ENCODE data around the gene TMEM200B.
A peak's percentile ranks its signal among the peaks of the same experiment; 100 is the strongest.

Gene TMEM200B

DNA sequence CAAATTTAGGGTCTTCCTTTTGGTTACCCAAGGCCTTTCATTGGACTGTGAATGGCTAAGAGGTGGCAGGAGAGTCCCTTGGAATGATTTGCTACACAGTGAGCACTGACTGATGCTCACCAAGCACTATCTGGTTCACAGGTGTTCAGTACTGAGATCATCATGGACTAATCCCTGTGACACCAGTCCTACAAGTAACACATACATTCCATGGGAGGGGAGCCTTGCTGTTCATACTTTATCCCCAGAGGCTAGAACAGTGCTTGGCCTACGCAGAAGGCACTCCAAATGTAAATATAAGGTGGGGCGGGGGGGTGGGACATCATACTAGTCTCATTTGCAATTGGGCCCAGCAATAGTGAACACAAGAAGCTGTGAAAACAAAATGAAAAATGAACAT lies 20.5 kb upstream of the TMEM200B start:
- H3K36me3 ChIP-seq (ENCODE audit: control insufficient read depth in 2 of 2, insufficient read depth in 1 of 2, low read length in 2 of 2) = peaks cover 38 to 46% of the 10 kb centered on the region in 2 experiments
- POLR2A ChIA-PET = interaction anchor here (0.6 to 0.7 kb wide), 2 partner anchors 22 to 161 kb away, joined by 3 to 5 read pairs; no protein-coding TSS in a partner anchor
- no peak overlapping the region for H3K27ac ChIP-seq (ENCODE audit: extremely low read depth, low read depth, low read length)
- no peak overlapping the region for H3K4me3 ChIP-seq (ENCODE audit: low read depth, low read length)
- no peaks in the 10 kb centered on the region for H3K9me3 ChIP-seq (ENCODE audit: control insufficient read depth, insufficient read depth, low read depth, low read length)
- no peak for TF ChIP-seq ZNF292 (tag by site-specific recombination; IDR thresholded peaks at IDR 0.05; ENCODE audit: borderline replicate concordance, low read depth)
- no peak for TF ChIP-seq ZNF580 (tag by site-specific recombination; IDR thresholded peaks at IDR 0.05)
- TF ChIP-seq HOXA7 (CRISPR knock-in tag; IDR thresholded peaks at IDR 0.05; ENCODE audit: borderline replicate concordance) = no peak
- no peak for TF ChIP-seq ZNF785 (tag by site-specific recombination; IDR thresholded peaks at IDR 0.05)
- TF ChIP-seq ZNF624 (tag by site-specific recombination; IDR thresholded peaks at IDR 0.05) = no peak
- no peak for TF ChIP-seq ZNF555 (tag by site-specific recombination; conservative IDR thresholded peaks at IDR 0.05)
- TF ChIP-seq, protein P1, sequence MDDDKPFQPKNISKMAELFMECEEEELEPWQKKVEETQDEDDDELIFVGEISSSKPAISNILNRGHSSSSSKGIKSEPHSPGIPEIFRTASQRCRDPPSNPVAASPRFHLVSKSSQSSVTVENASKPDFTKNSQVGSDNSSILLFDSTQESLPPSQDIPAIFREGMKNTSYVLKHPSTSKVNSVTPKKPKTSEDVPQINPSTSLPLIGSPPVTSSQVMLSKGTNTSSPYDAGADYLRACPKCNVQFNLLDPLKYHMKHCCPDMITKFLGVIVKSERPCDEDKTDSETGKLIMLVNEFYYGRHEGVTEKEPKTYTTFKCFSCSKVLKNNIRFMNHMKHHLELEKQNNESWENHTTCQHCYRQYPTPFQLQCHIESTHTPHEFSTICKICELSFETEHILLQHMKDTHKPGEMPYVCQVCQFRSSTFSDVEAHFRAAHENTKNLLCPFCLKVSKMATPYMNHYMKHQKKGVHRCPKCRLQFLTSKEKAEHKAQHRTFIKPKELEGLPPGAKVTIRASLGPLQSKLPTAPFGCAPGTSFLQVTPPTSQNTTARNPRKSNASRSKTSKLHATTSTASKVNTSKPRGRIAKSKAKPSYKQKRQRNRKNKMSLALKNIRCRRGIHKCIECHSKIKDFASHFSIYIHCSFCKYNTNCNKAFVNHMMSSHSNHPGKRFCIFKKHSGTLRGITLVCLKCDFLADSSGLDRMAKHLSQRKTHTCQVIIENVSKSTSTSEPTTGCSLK (tag by site-specific recombination; IDR thresholded peaks at IDR 0.05) = no peak
- no peak for TF ChIP-seq ZBTB17 (tag by site-specific recombination; IDR thresholded peaks at IDR 0.05)
- CTCF ChIA-PET = no interaction called here
- H3K4me1 ChIP-seq (ENCODE audit: control insufficient read depth, insufficient read depth, low read length) = no peaks in the 10 kb centered on the region

- ChIA-PET POLR2A (no interaction called here), CTCF (no interaction called here)
- TF ChIP-seq ZNF521 (tag by site-specific recombination; IDR thresholded peaks at IDR 0.05) (no peak), GLI4 (tag by site-specific recombination; IDR thresholded peaks at IDR 0.05) (no peak)
- no peaks in the 10 kb centered on the region for H3K9me3 ChIP-seq (ENCODE audit: control insufficient read depth, insufficient read depth, low read depth, low read length)
- peaks cover 23 to 32% of the 10 kb centered on the region in 2 experiments for H3K36me3 ChIP-seq (ENCODE audit: control insufficient read depth in 2 of 2, insufficient read depth in 1 of 2, low read length in 2 of 2)
- no peak overlapping the region for H3K4me3 ChIP-seq (ENCODE audit: low read depth, low read length)
- no peaks in the 10 kb centered on the region for H3K4me1 ChIP-seq (ENCODE audit: control insufficient read depth, insufficient read depth, low read length)
- H3K27ac ChIP-seq (ENCODE audit: extremely low read depth, low read depth, low read length) = no peak overlapping the region
Measured at GRCh38 chr1:29142714-29143113, 19.0 kb upstream of the TMEM200B start.

DNA sequence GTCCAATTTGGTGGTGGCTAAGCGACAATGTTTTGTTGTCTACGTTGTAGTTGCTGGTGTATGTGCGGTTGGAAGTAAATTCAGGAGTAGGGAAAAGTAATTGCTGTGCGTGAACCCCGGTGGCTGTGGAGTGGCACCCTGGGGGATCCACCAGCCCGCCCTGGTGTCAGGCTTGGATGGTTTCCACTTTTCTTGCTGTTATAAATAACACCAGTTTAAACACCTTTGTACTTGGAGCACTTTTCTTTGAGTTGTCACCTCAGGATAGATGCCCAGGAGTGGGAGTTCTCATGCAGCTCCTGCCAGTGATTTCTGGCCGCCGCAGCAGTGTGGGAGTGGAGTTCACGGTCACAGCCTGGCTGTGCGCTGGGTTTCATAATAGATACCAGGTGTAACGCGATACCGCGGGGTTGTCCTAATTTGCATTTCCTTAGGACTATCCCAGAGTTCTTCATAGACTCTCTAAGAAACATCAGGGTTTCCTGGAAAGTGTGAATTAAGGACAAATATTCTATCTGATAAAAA lies 12.8 kb upstream of the TMEM200B start:
- POLR2A ChIA-PET = interaction anchor here (1.2 kb wide), 1 partner anchor 10 kb away, joined by 3 read pairs; no protein-coding TSS in a partner anchor
- no peak overlapping the region for H3K27ac ChIP-seq (ENCODE audit: extremely low read depth, low read depth, low read length)
- CTCF ChIA-PET = interaction anchor here (0.6 to 1.3 kb wide), 2 partner anchors 66 to 102 kb away, joined by 3 to 4 read pairs; no protein-coding TSS in a partner anchor
- no peaks in the 10 kb centered on the region for H3K4me1 ChIP-seq (ENCODE audit: control insufficient read depth, insufficient read depth, low read length)
- H3K9me3 ChIP-seq (ENCODE audit: control insufficient read depth, insufficient read depth, low read depth, low read length) = no peaks in the 10 kb centered on the region
- no peaks in the 10 kb centered on the region for H3K36me3 ChIP-seq (ENCODE audit: control insufficient read depth in 2 of 2, insufficient read depth in 1 of 2, low read length in 2 of 2)
- H3K4me3 ChIP-seq (ENCODE audit: low read depth, low read length) = no peak overlapping the region
- no peak for TF ChIP-seq OVOL3 (tag by site-specific recombination; IDR thresholded peaks at IDR 0.05)
- TF ChIP-seq, protein P2, sequence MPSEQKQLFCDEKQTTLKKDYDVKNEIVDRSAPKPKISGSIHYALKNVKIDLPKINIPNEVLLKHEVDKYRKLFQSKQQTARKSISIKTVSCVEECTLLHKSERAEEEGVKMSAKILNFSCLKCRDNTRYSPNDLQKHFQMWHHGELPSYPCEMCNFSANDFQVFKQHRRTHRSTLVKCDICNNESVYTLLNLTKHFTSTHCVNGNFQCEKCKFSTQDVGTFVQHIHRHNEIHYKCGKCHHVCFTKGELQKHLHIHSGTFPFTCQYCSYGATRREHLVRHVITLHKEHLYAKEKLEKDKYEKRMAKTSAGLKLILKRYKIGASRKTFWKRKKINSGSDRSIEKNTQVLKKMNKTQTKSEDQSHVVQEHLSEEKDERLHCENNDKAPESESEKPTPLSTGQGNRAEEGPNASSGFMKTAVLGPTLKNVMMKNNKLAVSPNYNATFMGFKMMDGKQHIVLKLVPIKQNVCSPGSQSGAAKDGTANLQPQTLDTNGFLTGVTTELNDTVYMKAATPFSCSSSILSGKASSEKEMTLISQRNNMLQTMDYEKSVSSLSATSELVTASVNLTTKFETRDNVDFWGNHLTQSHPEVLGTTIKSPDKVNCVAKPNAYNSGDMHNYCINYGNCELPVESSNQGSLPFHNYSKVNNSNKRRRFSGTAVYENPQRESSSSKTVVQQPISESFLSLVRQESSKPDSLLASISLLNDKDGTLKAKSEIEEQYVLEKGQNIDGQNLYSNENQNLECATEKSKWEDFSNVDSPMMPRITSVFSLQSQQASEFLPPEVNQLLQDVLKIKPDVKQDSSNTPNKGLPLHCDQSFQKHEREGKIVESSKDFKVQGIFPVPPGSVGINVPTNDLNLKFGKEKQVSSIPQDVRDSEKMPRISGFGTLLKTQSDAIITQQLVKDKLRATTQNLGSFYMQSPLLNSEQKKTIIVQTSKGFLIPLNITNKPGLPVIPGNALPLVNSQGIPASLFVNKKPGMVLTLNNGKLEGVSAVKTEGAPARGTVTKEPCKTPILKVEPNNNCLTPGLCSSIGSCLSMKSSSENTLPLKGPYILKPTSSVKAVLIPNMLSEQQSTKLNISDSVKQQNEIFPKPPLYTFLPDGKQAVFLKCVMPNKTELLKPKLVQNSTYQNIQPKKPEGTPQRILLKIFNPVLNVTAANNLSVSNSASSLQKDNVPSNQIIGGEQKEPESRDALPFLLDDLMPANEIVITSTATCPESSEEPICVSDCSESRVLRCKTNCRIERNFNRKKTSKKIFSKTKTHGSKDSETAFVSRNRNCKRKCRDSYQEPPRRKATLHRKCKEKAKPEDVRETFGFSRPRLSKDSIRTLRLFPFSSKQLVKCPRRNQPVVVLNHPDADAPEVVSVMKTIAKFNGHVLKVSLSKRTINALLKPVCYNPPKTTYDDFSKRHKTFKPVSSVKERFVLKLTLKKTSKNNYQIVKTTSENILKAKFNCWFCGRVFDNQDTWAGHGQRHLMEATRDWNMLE (tag by site-specific recombination; conservative IDR thresholded peaks at IDR 0.05; ENCODE audit: low read depth) = no peak
- TF ChIP-seq ZNF610 (tag by site-specific recombination; IDR thresholded peaks at IDR 0.05; ENCODE audit: borderline replicate concordance) = no peak
- TF ChIP-seq ZNF362 (tag by site-specific recombination; IDR thresholded peaks at IDR 0.05) = no peak
- TF ChIP-seq ZNF239 (tag by site-specific recombination; IDR thresholded peaks at IDR 0.05) = no peak
- TF ChIP-seq SP3 (tag by site-specific recombination; IDR thresholded peaks at IDR 0.05) = no peak
- TF ChIP-seq ZNF423 (tag by site-specific recombination; IDR thresholded peaks at IDR 0.05) = no peak
- peak; percentile 24; the same call in 1 of the 2 replicates for TF ChIP-seq ZIC2 (tag by site-specific recombination; IDR thresholded peaks at IDR 0.05)
- TF ChIP-seq ZNF19 (tag by site-specific recombination; IDR thresholded peaks at IDR 0.05; ENCODE audit: low read depth) = no peak
- no peak for TF ChIP-seq ZNF184 (tag by site-specific recombination; IDR thresholded peaks at IDR 0.05)
- TF ChIP-seq GLIS1 (tag by site-specific recombination; IDR thresholded peaks at IDR 0.05) = peak; percentile 59; the same call in 1 of the 2 replicates
- no peak for TF ChIP-seq MYNN (tag by site-specific recombination; IDR thresholded peaks at IDR 0.05; ENCODE audit: borderline replicate concordance)
- TF ChIP-seq ZNF596 (tag by site-specific recombination; IDR thresholded peaks at IDR 0.05) = no peak
- TF ChIP-seq ZNF561 (tag by site-specific recombination; IDR thresholded peaks at IDR 0.05; ENCODE audit: borderline replicate concordance) = no peak

Measured in HEK293 (cell line).